ENCODE measurements around the gene LEP. TPM values are rescaled to one million over a fixed set of nuclear protein-coding genes. Genes with fewer than 3 reads are reported as not detected.

Gene LEP
- total RNA-seq, 1 donor from 2014 or later = not detected

DNA sequence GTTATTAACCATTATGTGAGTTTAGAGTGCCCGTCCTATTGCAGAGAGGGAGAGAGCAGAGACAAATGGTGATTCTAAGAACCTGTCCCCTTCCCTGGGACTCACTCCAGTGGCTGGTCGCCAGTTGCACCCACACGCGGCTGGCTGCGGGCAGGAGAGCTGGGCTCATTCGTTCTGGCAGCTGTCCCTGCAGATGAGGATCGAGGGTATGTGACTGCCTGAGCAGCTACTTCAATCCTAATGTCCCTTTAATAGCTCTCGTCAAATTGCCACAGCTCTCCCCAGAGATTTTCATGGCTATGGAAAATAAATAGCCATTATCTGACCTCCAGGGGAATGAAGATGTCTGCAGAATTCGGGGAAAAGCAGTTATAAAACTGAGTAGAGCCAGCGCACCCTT, 61.1 kb downstream of the LEP start:
- Mint-ChIP-seq H3K27ac (ENCODE audit: unreplicated experiment) (peak overlapping the region; percentile 83), H3K9me3 (ENCODE audit: unreplicated experiment) (no peaks in the 10 kb centered on the region), H3K27me3 (ENCODE audit: unreplicated experiment) (peaks cover 2% of the 10 kb centered on the region), H3K4me3 (ENCODE audit: unreplicated experiment) (no peak overlapping the region), H3K4me1 (ENCODE audit: low read depth, unreplicated experiment) (peaks cover 13% of the 10 kb centered on the region), H3K36me3 (ENCODE audit: unreplicated experiment) (no peaks in the 10 kb centered on the region)
- DNase-seq = peak; percentile 67
- TF ChIP-seq, protein P1, sequence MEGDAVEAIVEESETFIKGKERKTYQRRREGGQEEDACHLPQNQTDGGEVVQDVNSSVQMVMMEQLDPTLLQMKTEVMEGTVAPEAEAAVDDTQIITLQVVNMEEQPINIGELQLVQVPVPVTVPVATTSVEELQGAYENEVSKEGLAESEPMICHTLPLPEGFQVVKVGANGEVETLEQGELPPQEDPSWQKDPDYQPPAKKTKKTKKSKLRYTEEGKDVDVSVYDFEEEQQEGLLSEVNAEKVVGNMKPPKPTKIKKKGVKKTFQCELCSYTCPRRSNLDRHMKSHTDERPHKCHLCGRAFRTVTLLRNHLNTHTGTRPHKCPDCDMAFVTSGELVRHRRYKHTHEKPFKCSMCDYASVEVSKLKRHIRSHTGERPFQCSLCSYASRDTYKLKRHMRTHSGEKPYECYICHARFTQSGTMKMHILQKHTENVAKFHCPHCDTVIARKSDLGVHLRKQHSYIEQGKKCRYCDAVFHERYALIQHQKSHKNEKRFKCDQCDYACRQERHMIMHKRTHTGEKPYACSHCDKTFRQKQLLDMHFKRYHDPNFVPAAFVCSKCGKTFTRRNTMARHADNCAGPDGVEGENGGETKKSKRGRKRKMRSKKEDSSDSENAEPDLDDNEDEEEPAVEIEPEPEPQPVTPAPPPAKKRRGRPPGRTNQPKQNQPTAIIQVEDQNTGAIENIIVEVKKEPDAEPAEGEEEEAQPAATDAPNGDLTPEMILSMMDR (IDR thresholded peaks at IDR 0.05; ENCODE audit: partially characterized antibody, unreplicated experiment) = no peak

DNA sequence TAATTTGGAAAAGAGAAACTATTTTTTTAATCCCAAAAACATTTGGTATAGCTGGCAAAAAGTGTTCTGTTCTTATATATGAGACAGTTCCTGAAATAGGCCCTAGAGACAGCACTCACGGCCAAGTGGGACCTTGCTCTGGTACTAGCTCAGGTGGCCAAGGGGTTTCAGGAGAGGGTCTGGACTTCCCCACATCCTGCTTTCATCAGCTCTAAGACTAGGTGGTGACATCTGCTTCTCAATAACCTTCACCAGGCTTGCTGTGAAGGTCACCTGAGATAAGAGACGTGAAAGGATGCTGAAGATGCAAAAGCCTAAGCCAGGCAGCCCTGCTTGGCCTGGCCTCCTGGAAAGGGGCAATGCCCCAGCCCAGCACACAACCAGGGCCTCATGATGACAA, 62.1 kb downstream of the LEP start:
- Mint-ChIP-seq H3K4me1 (ENCODE audit: low read depth, unreplicated experiment) (peaks cover 13% of the 10 kb centered on the region), H3K27ac (ENCODE audit: unreplicated experiment) (no peak overlapping the region), H3K27me3 (ENCODE audit: unreplicated experiment) (peaks cover 2% of the 10 kb centered on the region), H3K9me3 (ENCODE audit: unreplicated experiment) (no peaks in the 10 kb centered on the region), H3K36me3 (ENCODE audit: unreplicated experiment) (no peaks in the 10 kb centered on the region), H3K4me3 (ENCODE audit: unreplicated experiment) (no peak overlapping the region)
- TF ChIP-seq, protein P1 (IDR thresholded peaks at IDR 0.05; ENCODE audit: partially characterized antibody, unreplicated experiment) = no peak
- no peak for DNase-seq

DNA sequence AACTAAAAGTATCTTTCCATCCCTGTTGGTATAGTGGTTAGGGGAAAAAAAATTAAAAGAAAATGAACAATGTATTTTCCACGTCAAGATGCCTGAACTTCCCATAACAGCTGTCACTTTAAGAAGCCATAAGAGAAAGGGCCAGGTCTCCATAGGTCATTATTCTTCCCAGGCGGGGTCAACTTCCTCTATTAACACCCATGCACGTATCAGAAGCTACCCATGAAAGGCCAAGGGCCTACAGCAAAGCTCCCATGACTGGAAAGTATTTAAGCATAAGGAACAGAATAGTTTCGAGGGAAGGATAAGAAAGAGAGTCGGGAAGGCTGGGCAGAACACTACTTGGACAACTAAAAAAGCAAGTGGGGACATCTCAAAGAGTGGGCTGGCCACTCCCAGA, 62.6 kb downstream of the LEP start:
- Mint-ChIP-seq H3K4me1 (ENCODE audit: low read depth, unreplicated experiment) (peaks cover 13% of the 10 kb centered on the region), H3K36me3 (ENCODE audit: unreplicated experiment) (no peaks in the 10 kb centered on the region), H3K27me3 (ENCODE audit: unreplicated experiment) (peaks cover 2% of the 10 kb centered on the region), H3K27ac (ENCODE audit: unreplicated experiment) (no peak overlapping the region), H3K9me3 (ENCODE audit: unreplicated experiment) (no peaks in the 10 kb centered on the region), H3K4me3 (ENCODE audit: unreplicated experiment) (no peak overlapping the region)
- DNase-seq = no peak
- TF ChIP-seq, protein P1 (IDR thresholded peaks at IDR 0.05; ENCODE audit: partially characterized antibody, unreplicated experiment) = no peak

DNA sequence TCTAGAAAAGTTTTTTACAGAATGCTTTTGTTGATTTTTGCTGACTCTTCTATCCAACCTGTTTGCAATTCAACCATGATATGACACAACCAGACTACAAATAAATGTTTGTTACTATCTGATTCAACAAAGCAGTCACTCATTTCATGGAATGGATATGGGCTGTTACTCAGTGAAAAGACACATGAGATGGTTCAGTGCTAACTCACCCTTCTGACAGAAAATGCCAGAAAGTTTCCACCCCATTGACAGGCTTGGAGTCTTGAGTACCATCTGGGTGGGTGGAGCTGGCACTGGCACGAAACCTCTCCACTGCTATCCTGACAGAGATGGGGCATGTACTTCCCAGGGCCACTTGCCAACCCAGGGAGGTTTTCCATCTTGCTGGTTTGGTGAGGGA, 63.1 kb downstream of the LEP start:
- Mint-ChIP-seq H3K9me3 (ENCODE audit: unreplicated experiment) (no peaks in the 10 kb centered on the region), H3K27ac (ENCODE audit: unreplicated experiment) (no peak overlapping the region), H3K4me1 (ENCODE audit: low read depth, unreplicated experiment) (peaks cover 11% of the 10 kb centered on the region), H3K36me3 (ENCODE audit: unreplicated experiment) (no peaks in the 10 kb centered on the region), H3K4me3 (ENCODE audit: unreplicated experiment) (no peak overlapping the region), H3K27me3 (ENCODE audit: unreplicated experiment) (peaks cover 2% of the 10 kb centered on the region)
- no peak for DNase-seq
- TF ChIP-seq, protein P1 (IDR thresholded peaks at IDR 0.05; ENCODE audit: partially characterized antibody, unreplicated experiment) = no peak

DNA sequence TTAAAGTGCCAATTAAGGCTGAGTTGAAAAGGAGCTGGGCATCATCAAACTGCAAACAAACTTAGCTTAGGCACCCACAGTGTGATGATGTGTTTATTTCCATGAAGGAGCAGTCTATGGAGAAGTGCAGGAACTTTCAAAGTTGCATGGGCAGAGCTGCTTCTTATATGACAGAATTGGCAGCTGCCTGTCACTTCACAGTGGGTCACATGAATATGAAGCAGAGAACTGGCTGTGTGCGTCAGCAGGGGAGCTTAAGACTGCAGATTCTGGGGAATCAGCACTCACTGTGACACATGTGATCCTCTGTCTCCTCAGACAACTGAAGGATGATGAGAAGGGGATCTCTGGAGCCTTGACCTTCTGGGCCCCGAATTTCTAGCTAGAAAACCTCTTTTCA, 66.0 kb downstream of the LEP start:
- DNase-seq = no peak
- H3K27me3 Mint-ChIP-seq (ENCODE audit: unreplicated experiment) = peaks cover 2% of the 10 kb centered on the region
- TF ChIP-seq, protein P1 (IDR thresholded peaks at IDR 0.05; ENCODE audit: partially characterized antibody, unreplicated experiment) = no peak

More for the DNA sequence above, 66.0 kb downstream of the LEP start:
- no peak overlapping the region for H3K27ac Mint-ChIP-seq (ENCODE audit: unreplicated experiment)
- no peak overlapping the region for H3K4me3 Mint-ChIP-seq (ENCODE audit: unreplicated experiment)
- H3K9me3 Mint-ChIP-seq (ENCODE audit: unreplicated experiment) = no peaks in the 10 kb centered on the region
- no peaks in the 10 kb centered on the region for H3K36me3 Mint-ChIP-seq (ENCODE audit: unreplicated experiment)
- peaks cover 5% of the 10 kb centered on the region for H3K4me1 Mint-ChIP-seq (ENCODE audit: low read depth, unreplicated experiment)

Small RNA genes within 50 kb of the gene (microRNA-seq; reads per million reads assigned to microRNA genes)
- 124 reads per million, percentile 75 among the genes with 10 or more reads in this experiment for gene MIR129-1 (ENCODE audit: unreplicated experiment)

Other genes starting within 250 kb of the LEP start
- 60.0 TPM for gene LRRC4, start 209.8 kb upstream of the LEP start, total RNA-seq (ENCODE audit: unreplicated experiment)
- gene RBM28, start 102.6 kb downstream of the LEP start, total RNA-seq (ENCODE audit: unreplicated experiment) = 53.2 TPM
- not detected for gene PRRT4, start 120.4 kb downstream of the LEP start, total RNA-seq (ENCODE audit: unreplicated experiment)
- gene IMPDH1, start 168.7 kb downstream of the LEP start, total RNA-seq (ENCODE audit: unreplicated experiment) = 81.7 TPM
- gene HILPDA, start 214.6 kb downstream of the LEP start, total RNA-seq (ENCODE audit: unreplicated experiment) = 24.9 TPM
- gene METTL2B, start 235.5 kb downstream of the LEP start, total RNA-seq (ENCODE audit: unreplicated experiment) = 40.9 TPM

Measured in glutamatergic neuron (in vitro differentiated cells).